Stimulated activated CD4-positive, alpha-beta T cell treated with anti-CD3 and anti-CD28 coated beads, TNF-alpha, amount 100 ng/mL, for 24 hours (primary cell): ENCODE data around the gene PRMT5.
A peak's percentile ranks its signal among the peaks of the same experiment; 100 is the strongest.
"Not testable (repeated sequence)": the region's sequence is repeated elsewhere in the genome, so short reads cannot be mapped to it uniquely, and the experiment has no call there.

Experiments
- DNase-seq, 3 experiments: peaks; one replicate each; pipeline ENCODE4 v3.0.0-alpha.2; 2020; ENCODE audit warnings: low read depth in 3 of 3

The PRMT5 gene

DNA sequence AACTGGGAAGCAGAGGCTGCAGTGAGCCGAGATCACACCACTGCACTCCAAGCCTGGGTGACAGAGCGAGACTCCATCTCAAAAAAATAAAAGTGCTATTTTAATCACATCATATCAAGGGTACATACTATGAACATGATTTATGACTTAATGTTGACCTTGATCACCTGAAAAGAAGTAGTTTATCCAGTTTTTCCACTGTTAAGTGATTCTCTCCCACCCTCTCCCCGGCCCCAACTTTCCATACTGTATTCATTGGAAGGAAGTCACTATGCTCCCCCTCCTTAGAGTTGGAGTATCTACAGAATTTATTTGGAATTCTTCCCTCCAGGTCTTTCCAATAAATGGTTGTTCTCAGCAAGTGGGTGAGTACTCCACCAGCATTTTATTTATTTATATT is 3.0 kb upstream of the PRMT5 start:
- no peak for DNase-seq

DNA sequence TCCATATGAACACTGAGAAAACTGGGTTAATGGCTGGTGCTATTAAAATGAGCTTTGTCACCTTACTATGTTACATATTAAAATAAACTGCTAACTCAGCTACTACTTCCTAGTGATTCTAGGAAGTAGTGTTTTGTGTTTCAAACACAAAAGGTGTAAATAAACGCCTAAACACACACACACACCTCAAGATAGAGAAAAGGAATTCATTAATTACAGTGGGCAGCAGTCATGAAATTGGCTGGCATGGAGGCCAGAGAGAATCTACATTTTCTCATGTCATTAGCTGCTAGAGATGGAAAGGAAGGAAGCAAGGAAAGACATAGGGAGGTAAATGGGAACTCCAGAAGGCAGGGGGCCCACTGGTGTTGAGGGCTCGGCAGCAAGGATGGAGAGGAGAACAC is 787 bp upstream of the PRMT5 start:
- no peak for DNase-seq

DNA sequence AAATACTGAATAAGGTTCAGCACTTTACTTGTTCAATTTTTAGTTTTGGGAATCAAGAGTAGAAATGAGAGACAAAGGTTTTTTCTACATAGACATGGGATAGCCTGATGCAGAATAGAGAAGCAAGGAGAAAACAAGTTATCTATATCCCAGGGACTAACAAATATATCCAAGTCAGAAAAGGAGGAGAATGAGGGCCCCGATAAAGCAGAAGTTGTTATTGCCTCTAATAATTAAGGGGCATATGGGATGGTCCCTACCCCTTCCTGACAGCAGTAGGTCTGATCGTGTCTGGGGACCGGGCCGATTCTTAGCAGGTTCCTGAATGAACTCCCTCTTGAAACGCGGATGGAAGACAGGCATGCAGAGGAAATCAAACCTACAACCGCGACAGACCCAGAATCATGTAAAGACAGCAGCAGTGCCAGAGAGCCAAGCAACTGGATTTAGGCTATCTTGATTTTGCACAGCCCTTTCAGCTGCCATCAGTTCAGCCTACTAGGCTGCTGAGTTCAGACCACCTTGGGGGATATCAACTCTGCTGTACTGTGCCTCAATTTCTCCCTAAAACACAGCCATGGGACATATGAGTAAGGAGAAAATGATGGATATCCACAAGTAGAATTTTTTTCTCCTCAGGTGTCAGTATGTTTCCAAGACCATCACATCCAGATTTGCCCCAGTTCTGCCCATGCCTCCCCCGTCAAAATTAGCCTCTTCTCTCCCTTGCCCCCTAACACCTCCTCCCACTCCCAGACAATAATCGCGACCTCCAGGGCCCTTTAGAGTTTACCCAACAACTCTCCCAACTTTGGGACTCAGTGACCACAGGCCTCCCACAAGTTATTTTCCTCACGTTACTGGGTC is 706 bp downstream of the PRMT5 start:
- no peak for DNase-seq

DNA sequence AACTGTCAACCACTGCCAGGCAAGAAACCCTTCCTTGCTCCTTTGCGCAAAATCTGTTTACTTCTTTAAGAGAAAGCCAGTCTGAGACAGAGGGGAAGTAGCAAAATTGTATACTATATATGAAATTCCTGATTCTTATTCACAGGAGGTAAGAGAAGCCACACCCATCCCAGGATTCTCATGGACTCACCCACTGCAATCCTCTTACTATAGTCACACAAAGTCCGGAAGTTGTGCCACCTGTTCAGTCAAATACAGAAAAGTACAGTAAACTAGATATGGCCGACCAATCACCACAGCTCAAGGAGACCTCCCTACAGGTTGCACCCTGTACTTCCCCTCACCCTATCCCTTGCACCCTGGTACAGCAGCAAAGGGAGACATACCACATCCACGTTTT is 2.9 kb downstream of the PRMT5 start:
- no peak for DNase-seq

DNA sequence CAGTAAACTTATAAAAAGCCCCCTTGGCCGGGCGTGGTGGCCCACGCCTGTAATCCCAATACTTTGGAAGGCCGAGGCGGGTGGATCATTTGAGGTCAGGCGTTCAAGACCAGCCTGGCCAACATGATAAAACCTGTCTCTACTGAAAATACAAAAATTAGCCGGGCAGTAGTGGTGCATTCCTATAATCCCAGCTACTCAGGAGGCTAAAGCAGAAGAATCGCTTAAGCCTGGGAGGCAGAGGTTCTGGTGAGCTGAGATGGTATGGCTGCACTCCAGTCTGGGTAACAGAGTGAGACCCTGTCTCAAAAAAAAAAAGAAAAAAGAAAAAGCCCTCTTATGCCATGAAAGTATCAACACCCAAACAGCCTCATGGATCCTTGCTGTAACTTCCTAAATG is 3.7 kb downstream of the PRMT5 start:
- DNase-seq, result no peak

DNA sequence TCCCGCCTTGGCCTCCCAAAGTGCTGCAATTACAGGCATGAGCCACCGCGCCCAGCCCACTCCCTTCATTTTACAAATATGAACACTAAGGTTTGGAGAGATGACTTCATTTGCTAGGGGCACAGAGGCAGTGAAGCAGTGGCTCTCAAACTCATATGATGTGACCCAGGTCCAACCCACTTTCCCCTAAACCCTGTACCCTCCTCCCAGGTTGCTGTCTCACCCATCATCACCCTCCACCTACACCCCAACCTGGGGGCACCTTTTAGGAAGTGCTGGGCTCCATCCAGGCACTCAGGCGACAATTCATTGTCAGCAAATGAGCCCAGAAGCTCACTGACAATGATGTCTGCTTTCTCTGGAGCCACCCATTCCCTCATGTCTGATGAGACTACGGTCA is 5.4 kb downstream of the PRMT5 start:
- DNase-seq, result no peak

DNA sequence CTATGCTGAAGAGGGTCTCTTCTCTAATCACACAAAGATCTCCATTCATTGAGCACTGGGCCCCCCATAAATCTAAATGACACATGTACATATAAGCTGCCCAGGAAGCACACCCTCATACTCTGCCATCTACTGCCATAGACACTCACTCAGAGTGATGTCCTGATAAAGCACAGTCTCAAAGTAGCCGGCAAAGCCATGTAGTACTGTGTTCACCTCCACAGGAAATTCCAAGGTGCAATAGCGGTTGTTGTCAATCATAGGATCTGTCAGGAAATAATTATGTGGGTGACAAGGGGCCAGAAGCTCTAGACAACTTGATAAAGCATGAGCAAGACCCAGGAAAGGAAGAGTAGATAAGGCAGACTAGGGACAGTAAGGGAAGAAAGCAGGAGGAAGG is 6.9 kb downstream of the PRMT5 start:
- DNase-seq, result no peak

DNA sequence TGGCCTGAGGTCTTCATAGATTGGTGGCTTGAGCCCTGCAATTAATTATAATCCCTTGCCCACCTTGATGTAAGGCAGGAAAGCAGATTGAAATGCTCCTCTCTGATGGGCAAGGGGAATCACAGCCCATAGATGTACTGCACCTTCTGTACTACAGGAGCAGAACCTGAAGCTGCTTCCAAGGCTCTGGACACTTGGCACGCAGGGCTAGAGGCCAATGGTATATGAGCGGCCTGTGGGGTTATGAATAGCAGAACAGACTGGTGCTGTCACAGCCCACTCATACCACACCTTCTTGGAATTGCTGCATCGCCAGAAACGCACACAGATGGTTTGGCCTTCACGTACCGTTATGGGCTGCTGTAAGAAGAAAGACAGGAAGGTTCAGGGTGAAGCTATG is 8.5 kb downstream of the PRMT5 start:
- no peak for DNase-seq

DNA sequence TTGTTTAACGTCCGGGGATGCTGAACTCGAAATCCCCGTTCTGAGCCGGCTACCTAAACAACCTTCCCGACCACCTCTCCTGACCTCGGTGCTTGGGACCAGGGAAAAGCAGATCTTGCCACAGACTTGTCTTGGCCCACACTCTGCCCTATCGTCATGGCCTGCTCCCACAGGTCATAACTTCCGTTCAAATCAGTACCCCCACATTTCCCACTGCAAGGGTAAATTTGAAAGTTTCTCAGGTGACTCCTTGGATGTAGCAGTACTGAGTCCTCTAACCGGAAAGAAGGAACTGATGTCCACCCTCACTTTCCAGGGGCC is 9.6 kb downstream of the PRMT5 start:
- DNase-seq, result no peak

DNA sequence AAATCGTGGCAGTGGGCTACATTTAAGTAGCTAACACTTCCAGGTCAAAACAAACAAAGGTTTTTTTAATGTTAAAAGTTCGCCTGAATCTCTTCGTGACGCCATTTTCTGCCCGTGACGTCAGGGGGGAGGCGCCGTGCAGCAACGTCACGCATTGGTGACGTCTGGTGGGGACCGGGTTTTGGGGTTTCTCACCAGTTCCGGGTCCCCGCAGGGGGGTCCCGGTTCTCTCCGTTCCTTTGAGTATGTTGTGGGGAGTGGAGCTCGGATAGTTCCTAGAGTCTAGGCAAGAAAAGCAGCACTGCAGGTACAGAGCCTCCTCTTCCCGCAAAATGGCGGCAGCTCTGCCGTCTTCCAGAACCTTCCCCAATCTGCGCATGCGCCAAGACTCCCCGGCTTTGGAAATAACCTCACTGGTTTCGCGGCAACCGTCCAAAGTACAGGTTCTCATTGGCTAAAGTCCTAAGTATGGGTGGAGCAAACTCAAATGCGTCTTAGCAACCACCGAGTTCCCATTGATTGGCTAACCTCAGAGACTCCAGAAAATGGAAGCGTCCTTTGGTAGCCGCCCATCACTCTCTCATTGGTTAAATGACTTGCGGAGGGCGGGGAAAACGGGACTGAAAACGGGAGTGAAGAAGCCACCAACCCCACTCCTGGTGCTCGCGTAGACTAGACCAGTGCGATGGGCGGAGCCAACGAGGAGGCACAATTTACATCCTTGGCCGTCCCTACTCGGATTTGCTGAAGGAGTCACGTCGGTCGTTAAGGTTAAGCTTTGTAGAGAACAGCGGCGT is 10.2 kb downstream of the PRMT5 start, which contains the start of gene RBM23:
Gene RBM23 (minus strand): TSS at position 346 of the 797 bp plus-strand sequence.
- peak; percentile 99 to 100 (median 99) for DNase-seq

DNA sequence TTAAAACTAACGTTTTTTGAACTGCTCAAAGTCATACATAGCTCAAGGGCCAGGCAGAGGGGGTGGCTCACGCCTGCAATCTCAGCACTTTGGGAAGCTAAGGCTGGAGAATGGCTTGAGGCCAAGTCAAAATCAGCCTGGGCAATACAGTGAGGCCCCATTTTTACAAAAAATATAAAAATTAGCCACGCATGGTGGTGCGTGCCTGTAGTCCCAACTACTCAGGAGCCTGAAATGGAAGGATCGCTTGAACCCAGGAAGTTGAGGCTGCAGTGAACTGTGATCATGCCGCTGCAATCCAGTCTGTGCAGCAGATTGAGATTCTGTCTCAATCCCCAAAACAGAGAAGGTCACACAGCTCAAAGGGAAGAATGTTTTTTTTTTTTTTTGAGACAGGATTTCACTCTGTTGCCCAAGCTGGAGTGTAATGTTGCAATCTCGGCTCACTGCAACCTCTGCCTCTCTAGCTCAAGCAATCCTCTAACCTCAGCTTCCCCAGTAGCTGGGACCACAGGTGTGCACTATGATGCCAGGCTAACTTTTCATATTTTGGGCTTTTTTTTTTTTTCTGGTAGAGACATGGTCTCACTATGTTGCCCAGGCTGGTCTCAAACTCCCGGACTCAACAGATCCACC is 13.2 kb downstream of the PRMT5 start:
- DNase-seq, result no peak

DNA sequence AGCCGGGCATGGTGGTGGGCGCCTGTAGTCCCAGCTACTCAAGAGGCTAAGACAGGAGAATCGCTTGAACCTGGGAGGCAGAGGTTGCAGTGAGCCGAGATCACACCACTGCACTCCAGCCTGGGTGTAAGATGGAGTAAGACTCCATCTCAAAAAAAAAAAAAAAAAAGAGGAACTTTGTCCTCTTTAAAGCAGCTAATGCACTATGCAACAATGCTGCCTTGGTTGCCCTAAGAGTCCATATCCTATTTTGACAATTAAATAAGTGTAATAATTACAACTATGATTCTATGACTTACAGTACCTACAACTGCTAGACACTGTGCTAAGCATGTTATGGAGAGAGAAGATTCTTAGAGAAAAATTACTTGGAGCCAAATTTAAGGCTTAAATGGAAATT is 14.3 kb downstream of the PRMT5 start:
- DNase-seq, result not testable (repeated sequence)

DNA sequence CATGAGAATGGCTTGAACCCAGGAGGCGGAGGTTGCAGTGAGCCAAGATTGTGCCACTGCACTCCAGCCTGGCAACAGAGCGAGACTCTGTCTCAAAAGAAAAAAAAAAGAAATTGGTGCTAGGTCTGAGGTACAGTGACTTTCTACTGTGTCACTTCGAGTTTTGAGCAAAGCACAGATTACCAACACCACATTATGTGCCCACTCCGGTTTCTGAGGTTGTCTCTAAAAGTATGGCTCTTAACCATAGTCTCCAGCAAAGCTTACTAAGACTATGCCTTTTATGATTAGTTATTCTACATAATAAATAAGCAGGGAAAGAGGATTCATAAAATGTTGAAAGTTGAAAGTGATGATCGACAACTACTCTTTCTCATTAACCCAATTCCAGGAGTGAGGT is 18.3 kb downstream of the PRMT5 start:
- no peak for DNase-seq

DNA sequence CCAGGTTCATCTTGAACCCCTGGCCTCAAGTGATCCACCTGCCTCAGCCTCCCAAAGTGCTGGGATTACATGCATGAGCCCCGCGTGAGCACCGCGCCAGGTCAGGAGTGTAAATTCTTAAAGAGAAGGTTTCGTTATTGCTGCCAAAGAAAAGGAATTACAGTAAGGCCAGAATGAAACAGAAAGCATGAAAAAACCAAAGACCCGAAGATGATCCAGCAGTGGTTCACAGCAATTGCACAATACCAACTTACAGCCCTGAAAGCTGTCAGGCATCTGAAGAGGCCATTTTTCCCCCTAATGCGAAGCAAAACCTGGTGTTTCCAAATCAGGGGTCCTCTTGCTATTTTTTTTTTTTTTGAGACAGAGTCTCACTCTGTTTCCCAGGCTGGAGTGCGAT is 20.6 kb downstream of the PRMT5 start:
- no peak for DNase-seq

DNA sequence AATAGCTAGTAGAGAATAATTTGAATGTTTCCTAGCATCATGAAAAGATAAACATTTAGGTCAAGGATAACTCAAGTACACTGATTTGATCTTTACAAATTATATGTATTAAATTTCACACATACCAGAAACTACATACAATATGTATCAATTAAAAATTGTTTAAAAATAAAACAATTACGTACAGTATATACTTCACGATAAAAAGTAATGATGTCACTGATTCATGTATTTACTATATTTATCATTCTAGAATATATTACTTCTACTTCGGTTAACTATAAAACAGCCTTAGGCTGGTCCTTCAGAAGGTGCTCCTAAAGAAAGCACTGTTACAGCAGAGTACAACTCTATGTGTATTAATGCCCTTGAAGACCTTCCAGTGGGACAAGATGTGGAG is 21.7 kb downstream of the PRMT5 start:
- no peak for DNase-seq

DNA sequence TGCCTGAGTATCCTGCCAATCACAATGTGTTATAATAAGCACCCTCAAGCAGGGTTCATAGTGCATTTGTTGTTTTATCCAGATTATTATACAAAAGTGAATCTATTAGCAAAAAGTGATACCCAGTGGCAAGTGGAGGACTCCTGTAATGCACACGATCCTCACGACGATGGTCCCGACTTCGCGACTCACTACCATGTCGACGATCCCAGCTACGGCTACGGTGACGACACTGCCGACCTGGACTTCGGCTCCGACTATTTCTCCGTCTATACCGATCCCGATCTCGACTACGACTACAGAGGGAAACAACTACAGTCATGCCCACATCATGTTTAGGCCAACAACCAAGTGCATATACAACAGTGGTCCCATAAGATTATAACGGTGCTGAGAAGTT is 23.1 kb downstream of the PRMT5 start:
- no peak for DNase-seq

DNA sequence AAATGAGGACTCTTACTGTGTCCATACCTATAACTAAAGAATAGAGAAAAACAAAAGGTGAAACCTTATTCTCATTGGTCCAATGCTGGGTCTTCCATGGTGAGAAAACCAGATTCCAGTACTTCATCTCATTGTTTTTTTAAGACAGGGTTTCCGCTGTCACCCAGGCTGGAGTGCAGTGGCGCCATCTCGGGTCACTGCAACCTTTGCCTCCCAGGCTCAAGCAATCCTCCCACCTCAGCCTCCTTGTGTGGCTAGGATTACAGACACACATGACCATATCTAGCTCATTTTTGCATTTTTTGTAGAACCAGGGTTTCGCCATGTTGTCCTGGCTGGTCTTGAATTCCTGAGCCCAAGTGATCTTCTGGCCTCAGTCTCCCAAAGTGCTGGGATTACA is 23.5 kb downstream of the PRMT5 start:
- DNase-seq, result no peak

DNA sequence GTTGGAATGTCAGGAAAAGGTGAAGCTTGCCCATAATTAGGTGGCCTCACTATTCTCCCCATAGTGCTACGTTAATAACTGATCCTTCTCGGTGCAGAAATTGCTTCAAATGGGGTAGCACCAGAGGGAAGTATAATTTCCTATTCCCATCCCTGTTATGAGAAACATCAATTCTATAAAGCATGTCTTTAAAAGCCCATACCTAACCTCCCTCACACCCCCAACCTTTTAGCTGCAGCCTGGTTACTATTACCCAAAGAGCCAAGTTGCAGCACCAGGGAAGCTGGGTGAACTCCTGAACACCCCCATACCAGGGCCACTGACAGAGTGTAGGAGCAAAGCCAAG is 25.5 kb downstream of the PRMT5 start:
- DNase-seq, result no peak

DNA sequence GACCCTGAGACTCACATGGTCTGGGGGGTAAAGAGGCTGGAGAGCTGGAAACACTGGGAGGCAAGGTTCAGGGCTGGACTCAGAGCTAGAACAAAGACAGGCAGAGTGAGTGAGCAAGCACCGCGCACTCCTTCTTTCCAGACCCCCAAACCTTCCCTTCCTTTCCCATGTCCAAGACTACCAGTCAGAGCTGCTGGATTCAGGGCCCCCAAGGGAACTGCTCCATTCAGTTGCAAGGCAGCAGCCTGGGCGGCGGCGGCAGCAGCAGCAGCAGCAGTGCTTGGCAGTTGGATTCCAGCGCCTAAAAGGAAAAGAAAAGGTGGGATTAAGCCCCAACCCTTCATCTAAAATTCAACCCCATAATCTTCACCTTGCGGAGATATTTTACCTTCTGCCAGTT is 27.4 kb downstream of the PRMT5 start:
- no peak for DNase-seq

DNA sequence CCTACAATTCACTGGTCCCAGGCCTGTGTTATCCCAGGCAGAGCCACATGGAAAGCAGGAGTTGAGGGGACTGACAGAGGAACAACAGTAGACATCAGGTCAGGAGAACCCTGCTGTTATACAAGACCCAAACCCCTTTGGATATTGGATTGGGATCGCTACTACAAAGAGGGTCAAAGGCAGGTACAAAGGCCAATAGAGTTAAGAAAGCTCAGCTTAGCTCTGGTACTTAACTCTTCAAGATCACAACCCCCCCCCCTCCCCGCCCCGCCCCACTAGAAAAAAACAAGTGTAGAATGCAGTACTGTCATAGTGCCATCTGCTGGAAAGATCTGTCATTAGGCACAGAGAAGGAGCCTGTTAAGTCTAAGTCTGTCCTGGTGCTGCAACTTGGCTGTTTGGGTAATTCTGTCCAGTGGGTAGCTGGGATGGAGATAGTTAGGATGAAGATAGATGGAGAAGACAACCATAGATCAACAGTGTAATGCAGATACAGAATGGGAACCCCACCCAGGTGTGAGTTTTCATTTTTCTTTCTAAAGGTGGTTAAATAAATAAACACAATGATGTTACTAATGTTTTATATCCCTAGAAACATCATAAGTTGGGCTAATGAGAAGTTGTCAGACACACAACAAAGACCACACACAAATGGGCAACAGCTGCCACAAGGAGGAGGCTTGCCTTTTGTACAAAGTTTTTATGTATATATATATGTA is 28.9 kb downstream of the PRMT5 start:
- DNase-seq, result peak in 1 of 3 experiments; percentile 38

DNA sequence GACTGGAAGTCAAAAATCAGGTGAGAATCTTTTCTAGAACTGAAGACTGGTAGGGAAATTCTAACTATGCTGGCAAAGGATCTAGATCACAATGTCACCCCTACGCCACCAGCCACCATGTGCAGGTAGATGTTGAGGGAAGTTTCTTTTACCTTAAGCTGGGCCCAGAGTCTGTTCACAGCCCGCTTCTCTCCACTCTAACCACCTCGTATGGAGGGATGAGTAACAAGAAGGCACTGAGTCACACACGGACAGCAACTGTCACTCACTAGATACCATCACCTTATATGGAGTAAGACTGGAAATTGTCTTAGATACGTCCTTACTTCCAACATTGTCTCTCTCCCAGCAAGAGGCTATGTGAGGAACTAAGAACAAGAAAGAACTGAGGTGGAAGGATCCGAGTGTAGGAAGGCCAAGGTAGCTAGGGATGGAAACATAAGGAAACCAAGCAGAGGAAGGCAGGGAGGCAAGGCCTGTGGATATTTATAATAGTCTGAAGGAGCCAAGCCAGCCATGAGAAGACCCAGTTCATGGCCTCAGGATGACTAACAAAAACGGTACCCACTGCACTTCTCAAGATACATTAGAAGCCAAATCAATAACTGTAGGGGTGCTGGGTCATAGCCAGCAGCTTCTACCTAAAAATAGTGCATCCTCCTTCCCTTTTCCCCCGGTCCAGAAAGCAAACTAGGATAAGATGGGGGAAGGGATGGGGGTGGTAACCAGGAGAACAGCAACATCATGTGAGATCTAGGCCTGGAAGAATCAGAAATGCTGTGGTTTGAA is 30.7 kb downstream of the PRMT5 start:
- no peak for DNase-seq
